Endothelial cell of umbilical vein (primary cell): ENCODE results near the gene PRAMEF12.

ENCODE experiments used
- EZH2 ChIP-seq: IDR thresholded peaks from 2 replicates; pipeline ENCODE4 v1.6.1; 2012; ENCODE audit warnings: borderline replicate concordance, low read depth, mild to moderate bottlenecking, moderate library complexity, low read length, inconsistent platforms; ENCODE audit not compliant: severe bottlenecking
- TF ChIP-seq, protein P1 (sequence below), 2 donors: IDR thresholded peaks; 1 replicate in 1 of 2; 2 replicates in 1 of 2; pipeline ENCODE4 v1.5.1; 2011; ENCODE audit warnings: low read length in 2 of 2, mild to moderate bottlenecking in 2 of 2, moderate library complexity in 2 of 2, control low read depth in 1 of 2, inconsistent platforms in 1 of 2, low read depth in 1 of 2; ENCODE audit not compliant: insufficient read depth in 1 of 2; ENCODE audit errors: extremely low read depth in 1 of 2

DNA sequence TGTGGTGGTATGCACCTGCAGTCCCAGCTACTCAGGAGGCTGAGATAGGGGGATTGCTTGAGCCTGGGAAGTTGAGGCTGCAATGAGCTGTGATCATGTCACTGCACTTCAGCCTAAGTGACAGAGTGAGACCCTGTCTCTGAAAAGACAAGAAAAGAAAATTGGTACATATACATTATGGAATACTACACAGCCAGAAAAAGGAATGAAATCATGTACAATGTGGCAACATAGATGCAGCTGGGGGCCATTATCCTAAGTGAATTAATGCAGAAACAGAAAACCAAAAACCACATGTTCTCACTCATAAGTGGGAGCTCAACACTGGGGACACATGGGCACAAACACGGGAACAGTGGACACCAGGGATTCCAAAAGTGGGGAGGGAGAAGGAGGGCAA is 34.6 kb upstream of the PRAMEF12 start:
- TF ChIP-seq, protein P1, sequence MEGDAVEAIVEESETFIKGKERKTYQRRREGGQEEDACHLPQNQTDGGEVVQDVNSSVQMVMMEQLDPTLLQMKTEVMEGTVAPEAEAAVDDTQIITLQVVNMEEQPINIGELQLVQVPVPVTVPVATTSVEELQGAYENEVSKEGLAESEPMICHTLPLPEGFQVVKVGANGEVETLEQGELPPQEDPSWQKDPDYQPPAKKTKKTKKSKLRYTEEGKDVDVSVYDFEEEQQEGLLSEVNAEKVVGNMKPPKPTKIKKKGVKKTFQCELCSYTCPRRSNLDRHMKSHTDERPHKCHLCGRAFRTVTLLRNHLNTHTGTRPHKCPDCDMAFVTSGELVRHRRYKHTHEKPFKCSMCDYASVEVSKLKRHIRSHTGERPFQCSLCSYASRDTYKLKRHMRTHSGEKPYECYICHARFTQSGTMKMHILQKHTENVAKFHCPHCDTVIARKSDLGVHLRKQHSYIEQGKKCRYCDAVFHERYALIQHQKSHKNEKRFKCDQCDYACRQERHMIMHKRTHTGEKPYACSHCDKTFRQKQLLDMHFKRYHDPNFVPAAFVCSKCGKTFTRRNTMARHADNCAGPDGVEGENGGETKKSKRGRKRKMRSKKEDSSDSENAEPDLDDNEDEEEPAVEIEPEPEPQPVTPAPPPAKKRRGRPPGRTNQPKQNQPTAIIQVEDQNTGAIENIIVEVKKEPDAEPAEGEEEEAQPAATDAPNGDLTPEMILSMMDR (IDR thresholded peaks at IDR 0.05; ENCODE audit: extremely low read depth in 1 of 2, insufficient read depth in 1 of 2, low read depth in 1 of 2, low read length in 2 of 2) = no peak
- no peak for TF ChIP-seq EZH2
